K562 (cell line): ENCODE measurements around the gene MYH15.

Experiments
- GATA2 ChIP-seq: sonication (generic); formaldehyde crosslinking; IDR thresholded peaks from 2 replicates; pipeline ENCODE4 v1.4.0; 2020; ENCODE audit warnings: mild to moderate bottlenecking, missing genetic modification reagents
- HDAC6 ChIP-seq: IDR thresholded peaks from 2 replicates; pipeline ENCODE4 v1.6.1; 2012; ENCODE audit warnings: low read depth, mild to moderate bottlenecking, control low read depth, inconsistent platforms, low read length, moderate library complexity
- KAT2B ChIP-seq: IDR thresholded peaks from one replicate; pipeline ENCODE4 v1.6.1; 2012; ENCODE audit warnings: low read depth, mild to moderate bottlenecking, control low read depth, inconsistent platforms, low read length, moderate library complexity
- YY1 ChIP-seq, 3 experiments: IDR thresholded peaks; 2 replicates each; pipeline ENCODE4 v1.6.1; 2011; ENCODE audit warnings: low read length in 2 of 3, mild to moderate bottlenecking in 2 of 3, moderate library complexity in 2 of 3, borderline replicate concordance in 1 of 3, control low read depth in 1 of 3, low read depth in 1 of 3; ENCODE audit not compliant: insufficient read depth in 3 of 3, insufficient replicate concordance in 2 of 3, control insufficient read depth in 1 of 3, insufficient read length in 1 of 3; ENCODE audit errors: extremely low read depth in 1 of 3
- ZKSCAN1 ChIP-seq: fragments of 150-350 bp; IDR thresholded peaks from 2 replicates; pipeline ENCODE4 v1.6.1; 2016; ENCODE audit warnings: low read depth, low read length
- TF ChIP-seq, protein P1 (sequence below), 3 experiments: IDR thresholded peaks in 2 of 3; conservative IDR thresholded peaks in 1 of 3; 2 replicates each; pipeline ENCODE4 v1.5.1; 2011 to 2012; ENCODE audit warnings: low read length in 3 of 3, mild to moderate bottlenecking in 3 of 3, control low read depth in 2 of 3, improper control_type of control experiment in 1 of 3, inconsistent platforms in 1 of 3, low read depth in 1 of 3, mixed read lengths in 1 of 3, moderate library complexity in 1 of 3; ENCODE audit not compliant: insufficient read depth in 2 of 3

DNA sequence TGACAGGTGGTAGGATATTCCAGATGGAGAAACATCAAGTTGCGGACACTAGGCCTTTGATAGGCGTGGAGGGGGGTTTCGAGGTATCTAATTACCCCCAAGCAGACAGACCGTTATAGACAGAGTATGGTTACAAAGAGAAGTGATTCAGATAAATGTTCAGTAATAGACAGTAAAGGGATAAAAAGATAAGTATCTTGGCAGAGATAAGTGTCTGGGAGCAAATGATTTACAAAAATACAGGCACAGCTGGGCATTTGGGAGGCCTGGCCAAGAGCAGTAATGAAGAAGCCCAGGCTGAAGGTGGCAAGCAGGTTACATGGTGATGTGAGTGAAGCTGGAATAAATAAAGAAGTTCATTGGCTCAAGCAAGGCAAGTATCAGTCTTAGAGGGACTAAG, 659 bp upstream of the MYH15 start:
- TF ChIP-seq ZKSCAN1 (no peak), GATA2 (CRISPR knock-in tag) (no peak), HDAC6 (no peak), YY1 (IDR thresholded peaks at IDR 0.05; ENCODE audit: borderline replicate concordance in 1 of 3, control insufficient read depth in 1 of 3, extremely low read depth in 1 of 3, insufficient read depth in 3 of 3, insufficient read length in 1 of 3, insufficient replicate concordance in 2 of 3, low read depth in 1 of 3, low read length in 2 of 3) (no peak), KAT2B (no peak)
- TF ChIP-seq, protein P1, sequence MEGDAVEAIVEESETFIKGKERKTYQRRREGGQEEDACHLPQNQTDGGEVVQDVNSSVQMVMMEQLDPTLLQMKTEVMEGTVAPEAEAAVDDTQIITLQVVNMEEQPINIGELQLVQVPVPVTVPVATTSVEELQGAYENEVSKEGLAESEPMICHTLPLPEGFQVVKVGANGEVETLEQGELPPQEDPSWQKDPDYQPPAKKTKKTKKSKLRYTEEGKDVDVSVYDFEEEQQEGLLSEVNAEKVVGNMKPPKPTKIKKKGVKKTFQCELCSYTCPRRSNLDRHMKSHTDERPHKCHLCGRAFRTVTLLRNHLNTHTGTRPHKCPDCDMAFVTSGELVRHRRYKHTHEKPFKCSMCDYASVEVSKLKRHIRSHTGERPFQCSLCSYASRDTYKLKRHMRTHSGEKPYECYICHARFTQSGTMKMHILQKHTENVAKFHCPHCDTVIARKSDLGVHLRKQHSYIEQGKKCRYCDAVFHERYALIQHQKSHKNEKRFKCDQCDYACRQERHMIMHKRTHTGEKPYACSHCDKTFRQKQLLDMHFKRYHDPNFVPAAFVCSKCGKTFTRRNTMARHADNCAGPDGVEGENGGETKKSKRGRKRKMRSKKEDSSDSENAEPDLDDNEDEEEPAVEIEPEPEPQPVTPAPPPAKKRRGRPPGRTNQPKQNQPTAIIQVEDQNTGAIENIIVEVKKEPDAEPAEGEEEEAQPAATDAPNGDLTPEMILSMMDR (IDR thresholded peaks at IDR 0.05 in 2 of 3, conservative IDR thresholded peaks at IDR 0.05 in 1 of 3; ENCODE audit: insufficient read depth in 2 of 3, low read depth in 1 of 3, low read length in 3 of 3) = no peak
